GM23338 (cell line): ENCODE results near the gene LRP4.

Experiments used
- CREB1 ChIP-seq: fragments of 250-450 bp; sonication (Bioruptor Pico); IDR thresholded peaks from 2 replicates; pipeline ENCODE4 v1.5.0; 2020; ENCODE audit warnings: low read depth, mild to moderate bottlenecking, moderate library complexity
- CTCF ChIP-seq, 2 experiments: fragments of 200-600 bp in 1 of 2; sonication (generic) in 1 of 2; conservative IDR thresholded peaks; 2 replicates each; pipeline versions ENCODE4 v1.5.1 to v1.6.1; 2016 to 2017; ENCODE audit warnings: antibody characterized with exemption in 2 of 2, low read depth in 2 of 2, mild to moderate bottlenecking in 2 of 2, moderate library complexity in 1 of 2
- ETS1 ChIP-seq: IDR thresholded peaks from 2 replicates; pipeline ENCODE4 v1.6.1; 2016; ENCODE audit warnings: antibody characterized with exemption
- EZH2 ChIP-seq: fragments of 200-600 bp; sonication (generic); IDR thresholded peaks from one replicate; pipeline ENCODE4 v1.8.0; 2017; ENCODE audit warnings: antibody characterized with exemption, mild to moderate bottlenecking, low read depth; ENCODE audit not compliant: unreplicated experiment
- EZH2phosphoT487 ChIP-seq: fragments of 200-600 bp; sonication (generic); IDR thresholded peaks from one replicate; pipeline ENCODE4 v1.8.1; 2018; ENCODE audit warnings: antibody characterized with exemption; ENCODE audit not compliant: unreplicated experiment
- JUNB ChIP-seq: IDR thresholded peaks from one replicate; pipeline ENCODE4 v1.6.1; 2016; ENCODE audit warnings: antibody characterized with exemption; ENCODE audit not compliant: unreplicated experiment
- NANOG ChIP-seq: IDR thresholded peaks from 2 replicates; pipeline ENCODE4 v1.6.1; 2016; ENCODE audit warnings: antibody characterized with exemption, borderline replicate concordance
- POLR2AphosphoS5 ChIP-seq: IDR thresholded peaks from 2 replicates; pipeline ENCODE4 v1.6.1; 2016; ENCODE audit warnings: antibody characterized with exemption, low read depth
- REST ChIP-seq: IDR thresholded peaks from one replicate; pipeline ENCODE4 v1.6.1; 2018; ENCODE audit warnings: antibody characterized with exemption; ENCODE audit not compliant: unreplicated experiment
- STAT1 ChIP-seq: IDR thresholded peaks from one replicate; pipeline ENCODE4 v1.6.1; 2016; ENCODE audit warnings: antibody characterized with exemption; ENCODE audit not compliant: unreplicated experiment
- ZNF114 ChIP-seq: fragments of 250-450 bp; sonication (Bioruptor Pico); IDR thresholded peaks from 2 replicates; pipeline ENCODE4 v1.5.0; 2020; ENCODE audit warnings: mild to moderate bottlenecking, moderate library complexity
- ZNF331 ChIP-seq: fragments of 250-450 bp; sonication (Bioruptor Pico); IDR thresholded peaks from 2 replicates; pipeline ENCODE4 v1.5.0; 2020; ENCODE audit warnings: low read depth, mild to moderate bottlenecking, moderate library complexity
- ZNF462 ChIP-seq: fragments of 250-450 bp; sonication (Bioruptor Pico); IDR thresholded peaks from 2 replicates; pipeline ENCODE4 v1.5.0; 2020; ENCODE audit warnings: mild to moderate bottlenecking, moderate library complexity

- no peak for TF ChIP-seq CTCF (conservative IDR thresholded peaks at IDR 0.05; ENCODE audit: low read depth in 2 of 2)
- no peak for TF ChIP-seq EZH2
- TF ChIP-seq POLR2AphosphoS5 = no peak
- no peak for TF ChIP-seq EZH2phosphoT487
- no peak for TF ChIP-seq REST
- TF ChIP-seq NANOG = no peak
- TF ChIP-seq ZNF331 (CRISPR knock-in tag) = no peak
- TF ChIP-seq CREB1 (CRISPR knock-in tag) = no peak
- no peak for TF ChIP-seq ZNF462
- TF ChIP-seq JUNB = no peak
- TF ChIP-seq STAT1 = no peak
- TF ChIP-seq ZNF114 (CRISPR knock-in tag) = no peak
- TF ChIP-seq ETS1 = no peak
Measured at GRCh38 chr11:46953093-46953492, 34.7 kb upstream of the LRP4 start.
